Stimulated activated CD4-positive, alpha-beta T cell treated with anti-CD3 and anti-CD28 coated beads, Interleukin-15, amount 100 ng/mL, for 1 hour (primary cell): Measurements from ENCODE around the gene CD68.
A peak's percentile ranks its signal among the peaks of the same experiment; 100 is the strongest.
"Not testable (repeated sequence)": the region's sequence is repeated elsewhere in the genome, so short reads cannot be mapped to it uniquely, and the experiment has no call there.

Experiments used
- DNase-seq, 2 donors: peaks; one replicate each; pipeline ENCODE4 v3.0.0-alpha.2; 2020; ENCODE audit warnings: low read depth in 1 of 2, low spot score in 1 of 2

Gene CD68

DNA sequence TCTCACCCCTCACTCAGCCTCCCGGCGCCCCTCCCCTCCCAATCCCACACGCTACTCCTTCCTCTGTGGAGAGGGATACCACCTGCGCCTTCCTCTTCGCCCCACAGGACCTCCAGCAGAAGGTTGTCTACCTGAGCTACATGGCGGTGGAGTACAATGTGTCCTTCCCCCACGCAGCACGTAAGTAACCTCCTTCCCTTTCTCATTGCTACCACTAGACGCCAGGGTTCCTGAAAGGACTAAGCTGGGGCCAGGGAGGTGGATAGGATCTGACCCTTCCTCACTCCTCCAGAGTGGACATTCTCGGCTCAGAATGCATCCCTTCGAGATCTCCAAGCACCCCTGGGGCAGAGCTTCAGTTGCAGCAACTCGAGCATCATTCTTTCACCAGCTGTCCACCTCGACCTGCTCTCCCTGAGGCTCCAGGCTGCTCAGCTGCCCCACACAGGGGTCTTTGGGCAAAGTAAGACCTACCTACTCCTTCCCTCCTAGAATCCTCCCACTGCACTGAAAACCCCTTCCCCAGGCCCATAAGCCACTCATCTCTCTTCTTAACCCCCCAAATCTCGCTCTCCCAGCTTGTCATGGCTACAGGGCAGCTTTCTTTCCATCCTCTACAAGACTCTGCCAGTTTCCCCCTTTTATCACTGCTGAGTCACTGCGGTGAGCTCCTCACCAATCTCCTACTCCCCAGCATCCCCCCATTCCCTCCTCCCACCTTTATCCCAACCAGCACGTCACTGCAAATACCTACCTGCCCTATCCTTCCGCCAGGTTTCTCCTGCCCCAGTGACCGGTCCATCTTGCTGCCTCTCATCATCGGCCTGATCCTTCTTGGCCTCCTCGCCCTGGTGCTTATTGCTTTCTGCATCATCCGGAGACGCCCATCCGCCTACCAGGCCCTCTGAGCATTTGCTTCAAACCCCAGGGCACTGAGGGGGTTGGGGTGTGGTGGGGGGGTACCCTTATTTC, 1.5 kb downstream of the CD68 start:
- DNase-seq, result no peak

DNA sequence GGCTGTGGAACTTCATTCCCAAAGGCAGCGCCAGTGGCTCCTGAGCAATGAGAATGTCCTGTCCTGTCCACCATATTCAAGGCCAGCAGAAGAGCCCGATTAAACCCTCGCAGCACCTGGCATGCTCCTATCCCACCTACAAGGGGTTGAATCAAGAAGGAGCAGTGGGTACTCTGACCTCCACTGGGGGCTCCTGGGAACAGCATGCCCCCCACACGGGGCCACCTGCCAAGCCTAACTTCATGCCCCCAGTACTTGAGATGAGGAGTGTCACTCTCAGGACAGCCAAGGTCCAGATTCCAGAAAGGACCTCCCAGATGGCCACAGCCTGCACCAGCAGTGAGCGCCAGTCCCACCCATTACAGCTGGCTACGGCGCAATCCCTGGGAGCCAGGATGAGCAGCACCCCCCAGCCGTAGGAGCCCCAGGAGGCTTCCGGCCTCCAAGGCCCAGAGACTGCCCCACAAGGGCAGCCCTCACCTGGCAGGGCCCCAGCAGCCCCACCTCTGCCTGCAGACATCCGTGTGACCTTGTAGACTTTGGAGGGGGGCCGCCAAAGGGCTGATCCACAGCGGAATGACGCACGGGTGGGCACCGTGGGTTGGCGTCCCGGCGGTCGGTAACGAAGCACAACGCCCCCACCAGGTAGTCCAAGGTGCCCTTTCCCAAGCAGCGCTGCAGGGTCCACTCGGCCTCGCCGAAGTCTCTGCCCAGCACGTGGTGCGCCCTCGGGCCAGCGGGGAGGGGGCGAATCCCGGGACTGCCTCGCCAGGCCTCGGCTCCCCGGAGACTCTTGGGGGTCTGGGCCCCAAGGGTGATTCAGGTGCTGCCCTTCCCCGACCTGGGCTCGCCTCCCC, 3.2 kb downstream of the CD68 start:
- no peak for DNase-seq

DNA sequence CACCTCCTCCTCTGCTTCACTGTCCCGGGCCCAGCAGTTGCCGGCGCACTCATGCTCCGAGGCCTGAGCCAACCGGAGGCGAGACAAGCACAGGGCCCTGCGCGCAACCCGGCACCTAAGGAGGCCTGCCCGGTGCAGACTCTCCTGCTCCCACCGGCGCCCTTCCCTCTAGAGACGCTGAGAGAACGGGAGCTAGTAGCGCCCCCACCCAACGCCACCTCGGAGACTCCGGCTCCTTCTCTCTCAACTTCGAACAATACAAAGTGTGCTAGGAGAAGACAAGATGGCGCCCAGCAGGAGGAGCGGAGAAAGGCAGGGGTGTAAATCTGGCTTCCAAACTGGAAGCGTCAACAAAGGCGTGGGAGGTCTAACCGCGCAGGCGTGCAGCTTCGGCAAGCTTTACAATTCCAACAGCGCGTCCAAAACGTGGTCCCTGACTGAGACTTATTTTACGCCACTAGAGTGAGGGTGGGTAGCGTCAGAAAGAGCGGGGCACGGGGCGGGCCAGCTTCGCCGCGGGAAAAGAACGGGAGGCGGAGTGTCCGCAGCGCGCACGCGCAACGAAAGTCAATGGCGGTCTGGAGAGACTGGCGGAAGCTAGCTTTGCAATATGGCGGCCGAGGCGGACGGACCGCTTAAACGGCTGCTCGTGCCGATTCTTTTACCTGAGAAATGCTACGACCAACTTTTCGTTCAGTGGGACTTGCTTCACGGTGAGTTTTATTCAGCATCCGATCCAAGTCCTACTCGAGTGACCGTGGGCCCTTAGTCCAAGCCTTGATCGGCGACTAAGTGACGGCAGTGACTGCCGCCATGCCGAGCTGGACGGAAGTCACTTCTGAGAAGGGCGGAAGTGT, 4.0 kb downstream of the CD68 start, which contains the start of gene MPDU1:
TSS of gene MPDU1 (plus strand) at position 600 of the 857 bp plus-strand sequence. CDS start at position 611, 11 bp downstream.
- DNase-seq, result peak; percentile 91

DNA sequence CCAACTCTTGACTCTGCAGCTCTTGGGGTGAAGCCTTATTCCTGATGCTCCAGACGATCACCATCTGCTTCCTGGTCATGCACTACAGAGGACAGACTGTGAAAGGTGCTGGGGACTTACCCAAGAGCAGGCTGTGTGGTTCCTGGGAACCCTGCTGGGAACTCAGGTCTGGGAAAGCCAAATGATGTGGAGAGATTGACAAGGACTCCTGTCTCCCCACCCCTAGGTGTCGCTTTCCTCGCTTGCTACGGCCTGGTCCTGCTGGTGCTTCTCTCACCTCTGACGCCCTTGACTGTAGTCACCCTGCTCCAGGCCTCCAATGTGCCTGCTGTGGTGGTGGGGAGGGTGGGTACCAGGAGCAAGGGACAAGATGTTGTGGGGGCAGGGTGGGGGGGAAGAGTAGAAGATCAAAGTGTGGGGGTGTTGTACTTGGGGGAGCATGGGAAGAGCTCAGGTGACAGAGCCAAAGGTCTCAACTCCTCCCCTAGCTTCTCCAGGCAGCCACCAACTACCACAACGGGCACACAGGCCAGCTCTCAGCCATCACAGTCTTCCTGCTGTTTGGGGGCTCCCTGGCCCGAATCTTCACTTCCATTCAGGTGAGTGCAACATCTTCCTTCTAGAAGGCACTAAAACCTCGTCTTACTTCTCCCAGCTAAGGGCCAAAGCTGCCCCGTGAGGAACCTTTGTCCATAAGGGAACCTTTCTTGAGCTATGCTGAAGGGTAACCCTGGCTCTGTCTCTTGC, 7.4 kb downstream of the CD68 start:
- DNase-seq, result no peak

DNA sequence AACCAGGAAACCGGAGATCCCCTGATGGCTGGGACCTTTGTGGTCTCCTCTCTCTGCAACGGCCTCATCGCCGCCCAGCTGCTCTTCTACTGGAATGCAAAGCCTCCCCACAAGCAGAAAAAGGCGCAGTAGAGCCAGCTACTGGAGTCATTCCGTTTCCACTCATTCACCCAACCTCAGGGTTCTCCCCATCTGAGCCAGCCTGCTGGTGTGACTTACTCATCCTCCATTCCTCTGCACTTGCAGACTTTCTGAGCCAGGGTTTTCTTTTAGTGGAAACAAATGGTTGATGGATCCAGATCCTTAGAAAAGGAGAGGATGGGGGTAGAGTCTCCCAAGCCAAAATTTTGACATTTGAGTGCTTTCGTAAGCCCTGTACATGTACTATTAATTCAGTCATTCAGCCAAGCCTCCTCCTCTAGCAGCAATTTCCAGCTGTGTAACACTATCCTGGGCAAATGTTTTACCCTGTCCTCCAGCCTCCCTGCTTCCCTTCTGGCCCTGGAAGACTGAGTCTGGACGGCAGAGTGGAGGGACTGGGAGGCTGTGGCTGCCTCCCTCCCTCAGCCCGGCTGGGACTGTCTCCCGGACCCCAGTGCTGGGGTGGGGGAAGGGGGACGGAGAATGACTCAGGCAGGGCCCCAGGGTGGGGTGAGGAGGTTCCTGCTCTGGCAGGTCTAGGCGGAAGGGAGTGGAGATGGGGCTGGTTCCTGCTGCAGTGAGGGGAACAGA, 8.1 kb downstream of the CD68 start:
- DNase-seq, result no peak

DNA sequence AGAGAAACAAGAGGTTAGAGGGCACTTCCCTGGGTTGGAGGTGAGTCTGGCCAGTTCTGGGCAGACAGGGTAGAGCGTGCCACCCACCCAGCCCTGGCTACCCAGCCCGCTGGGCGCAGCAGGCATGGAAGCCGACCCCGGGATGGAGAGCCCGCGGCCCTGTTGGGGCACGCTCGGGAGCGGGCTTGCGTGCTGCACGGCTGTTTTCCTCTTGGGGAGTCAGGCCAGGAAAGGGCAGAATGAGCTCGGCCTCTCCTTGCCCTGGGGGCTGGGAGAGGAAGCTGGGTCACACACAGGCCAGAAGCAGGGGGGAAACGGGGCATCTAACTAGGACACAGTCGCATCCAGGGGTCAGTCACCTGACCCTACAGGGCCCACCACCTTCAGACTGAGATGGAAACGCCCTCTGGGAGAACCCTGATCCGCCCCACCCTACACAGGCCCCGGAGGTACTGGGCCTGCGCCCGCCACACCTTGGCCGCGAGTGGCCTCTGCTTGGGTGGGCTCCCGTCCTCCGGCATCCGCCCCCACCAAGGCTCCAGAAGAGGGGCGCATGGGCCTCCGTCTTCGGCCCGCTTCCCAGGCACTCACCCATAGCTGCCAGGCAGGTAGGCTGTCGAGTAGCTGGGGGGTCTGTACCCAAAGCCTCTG, 9.2 kb downstream of the CD68 start:
- no peak for DNase-seq

DNA sequence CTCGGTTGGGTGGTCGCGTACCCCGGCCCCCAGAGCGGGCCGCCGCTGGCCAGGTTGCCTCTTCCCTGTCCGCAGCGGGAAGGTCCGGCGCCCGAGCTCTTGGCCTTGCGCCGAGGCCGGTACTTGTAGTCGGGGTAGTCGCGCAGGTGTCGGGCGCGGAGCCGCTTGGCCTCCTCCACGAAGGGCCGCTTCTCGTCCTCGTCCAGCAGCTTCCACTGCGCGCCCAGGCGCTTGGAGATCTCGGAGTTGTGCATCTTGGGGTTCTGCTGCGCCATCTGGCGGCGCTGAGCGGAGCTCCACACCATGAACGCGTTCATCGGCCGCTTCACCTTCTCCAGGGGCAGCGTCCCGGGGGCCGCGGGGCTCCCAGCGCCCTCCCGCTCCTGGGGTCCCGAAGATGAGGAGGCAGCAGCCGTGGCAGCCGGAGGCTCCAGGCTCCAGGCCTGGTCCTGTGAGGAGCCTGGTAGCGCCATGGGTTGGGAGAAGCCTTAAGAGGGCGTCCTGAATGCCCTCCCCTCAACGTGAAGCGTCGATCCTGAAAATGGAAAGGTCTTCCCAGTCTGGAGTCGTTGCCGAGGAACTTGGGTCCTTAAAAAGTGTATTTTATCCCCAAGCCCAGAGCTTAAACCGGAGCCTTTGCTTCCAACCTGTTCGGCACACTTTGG, 9.9 kb downstream of the CD68 start:
- DNase-seq, result peak; percentile 34 to 57

DNA sequence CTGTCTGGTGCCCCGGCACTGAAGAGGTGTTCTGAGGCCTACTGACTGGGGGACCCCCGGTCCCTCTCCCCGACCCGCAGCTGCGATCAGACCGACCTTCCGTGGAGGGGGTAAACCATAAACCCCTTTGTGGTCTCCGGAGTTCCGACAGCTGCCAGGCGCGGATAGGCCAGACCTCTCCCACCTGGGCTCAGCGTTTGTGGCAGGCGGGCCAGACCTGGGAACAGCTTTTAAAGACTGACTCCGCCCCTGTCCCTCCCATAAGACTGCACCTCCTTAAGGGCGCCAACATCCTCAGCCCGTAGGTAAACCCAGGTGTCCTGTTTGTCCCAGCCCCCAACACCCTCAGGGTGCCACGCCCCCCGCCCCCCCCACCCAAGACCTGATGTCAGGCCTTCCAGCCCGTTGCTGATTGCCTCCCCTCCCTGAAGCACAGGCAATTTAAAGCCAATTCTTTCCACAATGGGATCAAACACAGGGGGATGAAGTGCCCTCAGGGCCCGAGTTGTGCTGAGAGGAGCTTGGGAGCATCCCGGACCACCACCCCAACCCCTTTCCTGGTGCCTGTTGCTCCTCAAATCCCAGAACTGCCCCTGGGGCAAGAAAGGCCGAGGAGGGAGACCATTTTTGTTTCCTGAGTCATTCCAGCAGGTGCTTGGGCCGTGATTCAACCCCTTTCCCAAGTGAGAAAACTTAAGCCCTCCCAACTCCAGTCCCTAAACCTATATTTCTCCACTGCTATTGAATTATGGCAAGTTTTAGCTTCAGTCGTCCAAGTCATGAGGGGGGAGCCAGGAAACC, 10.7 kb downstream of the CD68 start, which contains the start of gene SOX15:
TSS of gene SOX15 (minus strand) at position 204 of the 801 bp plus-strand sequence. CDS start 418 bp downstream, outside the sequence.
- no peak for DNase-seq

DNA sequence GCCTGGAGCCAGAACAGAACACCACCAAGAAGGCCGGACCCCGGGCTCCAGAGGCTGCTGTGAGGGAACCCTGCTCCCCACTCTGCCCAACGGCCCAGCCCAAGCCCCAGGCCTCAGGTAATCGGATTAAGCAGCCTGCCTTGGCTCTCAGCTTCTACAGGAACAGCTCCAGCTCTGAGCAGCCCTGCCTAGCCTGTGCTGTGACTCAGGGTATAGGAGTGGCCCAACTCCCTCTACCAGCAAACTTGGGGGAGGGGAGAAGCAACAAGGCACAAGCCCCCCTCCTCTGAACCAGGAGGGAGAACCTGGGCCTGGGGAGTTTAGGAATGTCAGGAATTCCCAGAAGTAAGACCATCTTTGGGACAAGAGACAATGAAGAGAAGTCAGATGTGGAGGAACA, 11.3 kb downstream of the CD68 start:
- DNase-seq, result no peak

DNA sequence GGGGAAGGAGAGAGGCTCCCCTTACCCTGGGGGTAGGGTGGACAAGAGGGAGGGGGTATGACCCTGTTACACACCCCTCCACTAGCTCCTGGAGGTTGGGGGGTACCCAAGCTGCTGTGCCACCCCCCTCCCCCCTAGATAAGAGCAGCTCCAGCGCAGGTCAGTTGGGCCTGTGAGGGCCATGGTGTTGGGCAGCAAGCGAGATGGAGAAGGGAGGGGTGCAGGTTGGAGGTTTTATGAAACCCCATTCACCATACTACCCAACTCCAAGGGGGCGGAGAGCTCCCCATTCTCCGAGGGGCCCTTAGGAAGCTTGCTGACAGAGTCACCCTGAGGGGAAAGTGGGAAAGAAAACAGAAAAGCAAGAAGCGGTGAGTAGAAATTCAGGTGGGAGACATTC, 12.2 kb downstream of the CD68 start:
- DNase-seq, result no peak

DNA sequence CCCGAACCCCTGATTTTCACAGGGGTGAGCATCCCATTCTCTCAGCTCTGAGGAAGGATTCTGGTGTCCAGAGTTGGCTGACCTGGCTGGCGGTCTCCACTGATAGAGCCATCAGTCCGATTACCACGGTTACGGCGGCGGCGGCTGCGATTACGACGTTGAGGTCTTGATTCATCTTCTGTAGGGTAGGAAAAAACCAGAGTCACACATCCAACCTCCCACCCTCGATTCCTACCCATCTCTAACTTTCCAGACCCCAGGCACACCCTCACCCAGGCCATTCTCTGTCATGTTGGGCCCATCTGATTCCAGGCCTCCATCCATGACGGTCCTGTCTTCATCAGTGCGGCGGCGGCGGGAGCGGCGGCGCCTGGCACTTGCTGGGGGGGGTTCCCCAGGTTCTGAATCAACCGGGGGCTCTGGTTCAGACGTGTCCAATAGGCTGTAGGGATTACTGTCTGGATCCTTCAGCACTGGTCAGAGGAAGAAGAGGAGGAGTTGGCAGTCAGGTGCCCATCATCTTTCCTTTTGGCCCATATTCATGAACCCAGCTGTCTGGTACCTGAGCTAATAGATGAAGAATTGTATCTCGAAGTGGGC, 13.1 kb downstream of the CD68 start:
- DNase-seq, result no peak

DNA sequence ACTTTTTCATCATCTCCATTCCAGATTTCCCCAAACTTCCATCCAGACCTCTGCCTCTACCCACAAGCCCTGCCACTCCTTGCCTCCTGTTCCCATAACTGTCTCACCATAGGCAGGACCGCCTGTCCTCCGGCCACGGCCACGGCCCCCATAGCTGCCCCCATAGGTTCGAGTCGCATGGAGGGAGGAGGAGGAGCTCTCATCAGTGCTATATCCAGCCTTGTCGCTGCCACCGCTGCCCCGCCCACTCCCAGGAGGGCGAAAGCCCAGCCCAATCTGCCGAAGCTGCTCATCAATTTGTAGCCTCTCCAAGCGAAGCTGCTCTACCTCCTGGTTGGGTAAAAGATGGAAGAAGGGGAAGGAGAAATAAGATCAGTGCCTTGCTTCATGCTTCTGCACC, 13.9 kb downstream of the CD68 start:
- no peak for DNase-seq

DNA sequence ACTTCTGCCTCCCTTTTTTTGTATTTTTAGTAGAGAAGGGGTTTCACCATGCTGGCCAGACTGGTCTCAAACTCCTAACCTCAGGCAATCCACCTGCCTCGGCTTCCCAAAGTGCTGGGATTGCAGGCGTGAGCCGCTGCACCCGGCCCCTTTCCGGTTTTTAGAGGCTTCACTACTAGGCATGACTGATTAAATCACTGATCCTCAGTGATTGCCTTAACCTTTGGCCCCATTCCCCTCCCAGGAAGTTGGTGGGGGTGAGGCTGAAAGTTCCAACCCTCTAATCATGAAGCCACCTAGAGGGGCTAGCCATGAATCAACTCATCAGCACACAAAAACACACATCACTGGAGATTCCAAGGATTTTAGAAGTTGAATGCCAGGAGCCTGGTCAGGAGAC, 18.1 kb downstream of the CD68 start:
- not testable (repeated sequence) for DNase-seq

DNA sequence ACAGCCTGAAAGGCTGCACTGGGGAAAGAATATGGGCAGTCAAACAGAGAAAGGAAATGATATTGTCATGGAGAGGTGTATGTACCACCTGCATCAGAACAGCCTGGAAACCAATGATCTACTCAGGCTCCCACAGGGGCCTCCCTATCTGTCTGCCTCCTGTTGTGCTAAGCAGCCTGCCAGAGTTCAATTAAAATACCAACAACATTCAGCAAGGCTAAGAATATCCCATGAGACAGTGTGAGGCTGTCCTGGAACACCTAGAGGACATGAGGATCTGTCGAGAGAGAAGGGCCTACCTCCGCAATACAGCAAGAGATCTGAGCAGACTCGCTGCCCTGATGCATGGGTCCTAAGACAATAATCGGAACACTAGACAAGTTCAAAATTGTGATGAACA, 26.8 kb downstream of the CD68 start:
- no peak for DNase-seq

DNA sequence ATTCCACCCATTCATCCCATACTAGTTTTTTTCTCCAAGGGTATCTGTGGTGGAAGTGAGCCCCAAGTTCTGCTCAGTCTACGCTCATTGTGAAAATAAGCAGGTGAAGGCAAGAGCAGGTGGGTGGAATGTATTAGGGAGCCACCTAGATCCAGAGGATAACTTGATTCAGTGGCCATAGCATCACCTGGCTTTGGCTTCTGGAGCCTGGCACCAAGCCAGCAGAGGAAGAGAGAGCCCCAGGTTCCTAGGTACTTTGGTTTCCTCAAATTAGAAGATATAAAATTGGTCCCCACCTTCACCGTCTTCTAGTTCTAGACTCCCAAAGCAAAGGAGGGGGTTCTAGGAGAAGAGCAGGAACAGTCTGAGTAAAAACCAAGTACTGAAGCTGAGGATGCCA, 31.2 kb downstream of the CD68 start:
- DNase-seq, result no peak

DNA sequence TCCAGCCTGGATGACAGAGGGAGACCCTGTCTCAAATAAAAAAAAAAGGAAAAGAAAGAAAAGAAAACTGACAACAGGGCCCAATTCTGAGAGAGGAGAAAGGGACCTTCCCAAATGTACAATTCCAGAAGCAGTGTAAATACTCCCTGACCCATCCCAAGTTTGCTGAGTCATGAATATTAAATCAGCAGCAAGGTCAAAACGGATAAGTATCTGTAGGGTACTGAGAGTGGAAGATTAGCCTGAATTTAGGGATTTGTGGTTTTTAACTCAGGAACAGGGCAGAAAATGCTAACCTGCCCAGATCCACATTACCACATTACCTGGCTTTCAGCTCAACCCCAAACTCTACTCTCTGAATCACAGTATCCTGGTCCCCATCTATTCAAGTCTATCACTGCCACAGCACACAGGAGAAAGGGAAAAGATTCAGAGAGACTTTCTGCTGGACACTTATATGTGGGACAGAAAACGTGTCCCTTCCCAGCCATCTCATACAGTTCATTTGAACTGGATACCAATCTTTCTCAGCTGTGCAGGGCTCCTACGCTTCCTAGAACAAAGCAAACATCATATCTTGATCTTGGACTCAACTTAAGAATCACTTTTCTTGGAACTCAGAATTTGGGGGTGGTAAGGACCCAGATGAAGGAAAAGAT, 32.3 kb downstream of the CD68 start:
- no peak for DNase-seq

DNA sequence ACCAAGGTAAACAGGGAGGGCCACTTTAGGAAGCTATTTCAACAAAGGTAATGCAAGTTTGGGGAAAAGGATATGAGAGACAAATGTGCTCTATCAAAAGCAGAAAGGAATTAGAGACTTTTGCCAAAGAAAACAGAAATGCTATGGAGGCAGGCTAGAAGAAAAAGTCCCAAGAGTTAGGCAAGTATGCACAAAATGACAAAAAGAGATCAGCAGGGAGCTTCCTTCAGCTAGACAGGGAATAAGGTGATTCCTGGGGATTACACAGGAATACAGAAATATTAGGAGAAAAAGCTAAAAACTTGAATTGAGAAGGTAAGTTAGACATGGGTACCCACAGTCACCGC, 32.8 kb downstream of the CD68 start:
- no peak for DNase-seq
